RWPE1 (cell line): ENCODE data around the gene RAB9A.

Experiments
- CTCF ChIA-PET: fragments of 350-600 bp; sonication (Branson Sonifier 250); formaldehyde crosslinking; extraction: SDS; loops from one replicate; lab custom pipeline; 2021; lab: Yijun Ruan, JAX
- POLR2A ChIA-PET: fragments of 400-600 bp; formaldehyde crosslinking; extraction: SDS; loops from one replicate; lab custom pipeline; 2020; ENCODE audit warnings: antibody characterized with exemption; ENCODE audit not compliant: low non-redundant PET; lab: Yijun Ruan, JAX
- DNase-seq: peaks from one replicate; pipeline ENCODE4 v3.0.0; 2012; ENCODE audit warnings: low spot score
- H3K27ac ChIP-seq: fragments of 450-650 bp; 2 replicates; pipeline ENCODE4 v1.5.1; 2017
- CTCF ChIP-seq: fragments of 450-650 bp; conservative IDR thresholded peaks from 2 replicates; pipeline ENCODE4 v1.5.1; 2017; ENCODE audit warnings: low read depth, mild to moderate bottlenecking

Gene RAB9A

GRCh38 chrX:13650318-13650717 is 38.6 kb upstream of the RAB9A start:
- H3K27ac ChIP-seq = no peak overlapping the region
- ChIA-PET CTCF (no interaction called here), POLR2A (no interaction called here)
- TF ChIP-seq CTCF = no peak
- no peak for DNase-seq

- DNase-seq = no peak
- no peak overlapping the region for H3K27ac ChIP-seq
- CTCF ChIA-PET = no interaction called here
- TF ChIP-seq CTCF = no peak
- POLR2A ChIA-PET = no interaction called here
These were observed 37.8 kb upstream of the RAB9A start for GRCh38 chrX:13651150-13651549.

GRCh38 chrX:13652287-13652793 is 36.6 kb upstream of the RAB9A start:
- peak overlapping the region; percentile 96 for H3K27ac ChIP-seq
- ChIA-PET POLR2A (no interaction called here), CTCF (interaction anchor here (0.7 kb wide), 1 partner anchor 213 kb away, joined by 3 read pairs; no protein-coding TSS in a partner anchor)
- DNase-seq = peak; percentile 47
- no peak for TF ChIP-seq CTCF

- no peak for TF ChIP-seq CTCF
- peak; percentile 87 for DNase-seq
- CTCF ChIA-PET = interaction anchor here (0.7 kb wide), 1 partner anchor 81 kb away, joined by 3 read pairs; no protein-coding TSS in a partner anchor
- POLR2A ChIA-PET = no interaction called here
- peak within 1 kb of the TSS; percentile 96 for H3K27ac ChIP-seq
These were observed 35.9 kb upstream of the RAB9A start, which contains the start of gene TCEANC for GRCh38 chrX:13652850-13653693. TSS of gene TCEANC (plus strand) at chrX:13653141. CDS start at chrX:13662509, 9,368 bp downstream.

GRCh38 chrX:13654116-13654515 is 34.8 kb upstream of the RAB9A start:
- no peak overlapping the region for H3K27ac ChIP-seq
- CTCF ChIA-PET = no interaction called here
- no peak for TF ChIP-seq CTCF
- DNase-seq = no peak
- POLR2A ChIA-PET = no interaction called here

GRCh38 chrX:13655674-13656073 is 33.3 kb upstream of the RAB9A start:
- no peak for TF ChIP-seq CTCF
- CTCF ChIA-PET = no interaction called here
- POLR2A ChIA-PET = no interaction called here
- DNase-seq = no peak
- no peak overlapping the region for H3K27ac ChIP-seq
